ENCODE measurements around the gene MSLN. TPM values are rescaled to one million over a fixed set of nuclear protein-coding genes. Genes with fewer than 3 reads are reported as not detected.
"Not testable (repeated sequence)": the region's sequence is repeated elsewhere in the genome, so short reads cannot be mapped to it uniquely, and the experiment has no call there.

Gene MSLN
- total and polyA plus RNA-seq, 9 of the 15 experiments (the other 6 are each of a cell fraction or from before 2014, with no cell fraction given), result not detected

DNA sequence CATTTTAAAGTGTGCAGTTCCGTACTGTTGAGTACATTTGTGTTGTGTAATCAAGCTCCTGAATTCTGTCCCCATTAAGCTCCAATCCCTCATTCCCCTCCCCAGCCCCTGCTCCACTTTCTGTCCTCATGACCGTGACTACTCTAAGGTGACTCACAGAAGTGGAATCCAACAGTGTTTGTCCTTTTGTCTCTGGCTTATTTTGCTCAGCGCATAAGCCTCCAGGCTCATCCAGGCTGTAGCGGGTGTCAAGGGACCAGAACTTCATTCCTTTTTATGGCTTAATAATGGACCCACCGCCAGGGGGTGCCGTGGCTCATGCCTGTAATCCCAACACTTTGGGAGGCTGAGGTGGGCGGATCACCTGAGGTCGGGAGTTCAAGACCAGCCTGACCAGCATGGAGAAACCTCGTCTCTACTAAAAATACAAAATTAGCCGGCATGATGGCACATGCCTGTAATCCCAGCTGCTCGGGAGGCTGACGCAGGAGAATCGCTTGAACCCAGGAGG, 47.7 kb upstream of the MSLN start:
- H3K27ac ChIP-seq (ENCODE audit: extremely low read depth, low read depth, low read length); H3K36me3 ChIP-seq (ENCODE audit: control insufficient read depth, insufficient read depth, low read length); BruUV-seq (replicated peaks); H3K27me3 ChIP-seq (ENCODE audit: control insufficient read depth in 2 of 2, insufficient read depth in 2 of 2, low read length in 2 of 2); H3K4me3 ChIP-seq; H2AFZ ChIP-seq (ENCODE audit: low read depth, low read length); H3K9me1 ChIP-seq (ENCODE audit: control insufficient read depth, insufficient read depth, low read length); H3K9ac ChIP-seq (ENCODE audit: insufficient read depth in 1 of 2, low read depth in 2 of 2, low read length in 2 of 2); H3K9me3 ChIP-seq (replicated peaks; ENCODE audit: control insufficient read depth, insufficient read depth, low read depth, low read length); H3K4me2 ChIP-seq (ENCODE audit: insufficient read depth, low read length): not testable (repeated sequence)
- WGBS (ENCODE audit: insufficient coverage, low coverage, missing lambda C conversion rate), result 27% methylated on average over 13 of the region's 13 CpGs
- ATAC-seq (peak; percentile 29), DNase-seq (ENCODE audit: extremely low read depth in 1 of 4, low spot score in 3 of 4) (peak in 2 of 4 experiments; percentile 46 to 85), FAIRE-seq (peak; percentile 96)
- peaks cover 7 to 69% of the 10 kb centered on the region in 2 experiments; a peak in 3 of 5 replicates for H3K4me1 ChIP-seq (replicated peaks in 1 of 2; ENCODE audit: control insufficient read depth in 2 of 2, insufficient read depth in 2 of 2, low read length in 2 of 2)
- peaks cover 12% of the 10 kb centered on the region for H3K79me2 ChIP-seq (ENCODE audit: control insufficient read depth, insufficient read depth, low read length)
- in situ Hi-C loops (cut with MboI) (loop anchor here (5.0 to 10.0 kb wide), 2 partner anchors 75 to 342 kb away; partner anchors contain the start of genes CHTF18 and RPUSD1), intact Hi-C loops (cut with micrococcal nuclease) (loop anchor here (5.0 kb wide), 1 partner anchor 95 kb away; no protein-coding TSS in a partner anchor)
- ChIA-PET POLR2A (interaction anchor here (0.7 to 1.2 kb wide), 3 partner anchors 8 to 94 kb away, joined by 3 read pairs; partner anchors contain the start of gene ANTKMT), CTCF (ENCODE audit: low intra/inter-chr PET ratio) (interaction anchor here (0.6 to 4.5 kb wide), 4 partner anchors 30 to 390 kb away, joined by 4 to 73 read pairs (median 10); no protein-coding TSS in a partner anchor)
- peaks cover 20% of the 10 kb centered on the region; the same call in 1 of the 2 replicates for H4K20me1 ChIP-seq (replicated peaks; ENCODE audit: control insufficient read depth, insufficient read depth, low read length)
- TF ChIP-seq, protein P1, sequence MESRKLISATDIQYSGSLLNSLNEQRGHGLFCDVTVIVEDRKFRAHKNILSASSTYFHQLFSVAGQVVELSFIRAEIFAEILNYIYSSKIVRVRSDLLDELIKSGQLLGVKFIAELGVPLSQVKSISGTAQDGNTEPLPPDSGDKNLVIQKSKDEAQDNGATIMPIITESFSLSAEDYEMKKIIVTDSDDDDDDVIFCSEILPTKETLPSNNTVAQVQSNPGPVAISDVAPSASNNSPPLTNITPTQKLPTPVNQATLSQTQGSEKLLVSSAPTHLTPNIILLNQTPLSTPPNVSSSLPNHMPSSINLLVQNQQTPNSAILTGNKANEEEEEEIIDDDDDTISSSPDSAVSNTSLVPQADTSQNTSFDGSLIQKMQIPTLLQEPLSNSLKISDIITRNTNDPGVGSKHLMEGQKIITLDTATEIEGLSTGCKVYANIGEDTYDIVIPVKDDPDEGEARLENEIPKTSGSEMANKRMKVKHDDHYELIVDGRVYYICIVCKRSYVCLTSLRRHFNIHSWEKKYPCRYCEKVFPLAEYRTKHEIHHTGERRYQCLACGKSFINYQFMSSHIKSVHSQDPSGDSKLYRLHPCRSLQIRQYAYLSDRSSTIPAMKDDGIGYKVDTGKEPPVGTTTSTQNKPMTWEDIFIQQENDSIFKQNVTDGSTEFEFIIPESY (CRISPR knock-in tag; IDR thresholded peaks at IDR 0.05), result peak; percentile 94
- TF ChIP-seq FOSL1 (tag; conservative IDR thresholded peaks at IDR 0.05) (peak; percentile 66), LCOR (CRISPR knock-in tag; IDR thresholded peaks at IDR 0.05) (peak; percentile 38; the same call in 1 of the 2 replicates), STAG1 (CRISPR knock-in tag; IDR thresholded peaks at IDR 0.05; ENCODE audit: borderline replicate concordance) (peak; percentile 56; the same call in 1 of the 2 replicates), KLF13 (tag; IDR thresholded peaks at IDR 0.05; ENCODE audit: borderline replicate concordance, low read depth) (peak; percentile 82; the same call in 1 of the 2 replicates), CEBPB (tag; IDR thresholded peaks at IDR 0.05) (peak; percentile 71), CREM (IDR thresholded peaks at IDR 0.05; ENCODE audit: low read depth) (0 out of 2 replicates have a peak, but pooled peaks have one; percentile 15), EGR1 (conservative IDR thresholded peaks at IDR 0.05) (peak; percentile 94), BCOR (IDR thresholded peaks at IDR 0.05) (peak; percentile 44; the same call in 1 of the 2 replicates), PHF21A (IDR thresholded peaks at IDR 0.05; ENCODE audit: borderline replicate concordance, low read depth) (0 out of 2 replicates have a peak, but pooled peaks have one; percentile 28)
- TF ChIP-seq, protein P2, sequence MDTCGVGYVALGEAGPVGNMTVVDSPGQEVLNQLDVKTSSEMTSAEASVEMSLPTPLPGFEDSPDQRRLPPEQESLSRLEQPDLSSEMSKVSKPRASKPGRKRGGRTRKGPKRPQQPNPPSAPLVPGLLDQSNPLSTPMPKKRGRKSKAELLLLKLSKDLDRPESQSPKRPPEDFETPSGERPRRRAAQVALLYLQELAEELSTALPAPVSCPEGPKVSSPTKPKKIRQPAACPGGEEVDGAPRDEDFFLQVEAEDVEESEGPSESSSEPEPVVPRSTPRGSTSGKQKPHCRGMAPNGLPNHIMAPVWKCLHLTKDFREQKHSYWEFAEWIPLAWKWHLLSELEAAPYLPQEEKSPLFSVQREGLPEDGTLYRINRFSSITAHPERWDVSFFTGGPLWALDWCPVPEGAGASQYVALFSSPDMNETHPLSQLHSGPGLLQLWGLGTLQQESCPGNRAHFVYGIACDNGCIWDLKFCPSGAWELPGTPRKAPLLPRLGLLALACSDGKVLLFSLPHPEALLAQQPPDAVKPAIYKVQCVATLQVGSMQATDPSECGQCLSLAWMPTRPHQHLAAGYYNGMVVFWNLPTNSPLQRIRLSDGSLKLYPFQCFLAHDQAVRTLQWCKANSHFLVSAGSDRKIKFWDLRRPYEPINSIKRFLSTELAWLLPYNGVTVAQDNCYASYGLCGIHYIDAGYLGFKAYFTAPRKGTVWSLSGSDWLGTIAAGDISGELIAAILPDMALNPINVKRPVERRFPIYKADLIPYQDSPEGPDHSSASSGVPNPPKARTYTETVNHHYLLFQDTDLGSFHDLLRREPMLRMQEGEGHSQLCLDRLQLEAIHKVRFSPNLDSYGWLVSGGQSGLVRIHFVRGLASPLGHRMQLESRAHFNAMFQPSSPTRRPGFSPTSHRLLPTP (IDR thresholded peaks at IDR 0.05; ENCODE audit: borderline replicate concordance, extremely low read depth, insufficient read length), result peak; percentile 10
- TF ChIP-seq, protein P3, sequence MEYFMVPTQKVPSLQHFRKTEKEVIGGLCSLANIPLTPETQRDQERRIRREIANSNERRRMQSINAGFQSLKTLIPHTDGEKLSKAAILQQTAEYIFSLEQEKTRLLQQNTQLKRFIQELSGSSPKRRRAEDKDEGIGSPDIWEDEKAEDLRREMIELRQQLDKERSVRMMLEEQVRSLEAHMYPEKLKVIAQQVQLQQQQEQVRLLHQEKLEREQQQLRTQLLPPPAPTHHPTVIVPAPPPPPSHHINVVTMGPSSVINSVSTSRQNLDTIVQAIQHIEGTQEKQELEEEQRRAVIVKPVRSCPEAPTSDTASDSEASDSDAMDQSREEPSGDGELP (CRISPR knock-in tag; IDR thresholded peaks at IDR 0.05; ENCODE audit: borderline replicate concordance), result peak; percentile 61; the same call in 1 of the 2 replicates
- TF ChIP-seq, protein P4, sequence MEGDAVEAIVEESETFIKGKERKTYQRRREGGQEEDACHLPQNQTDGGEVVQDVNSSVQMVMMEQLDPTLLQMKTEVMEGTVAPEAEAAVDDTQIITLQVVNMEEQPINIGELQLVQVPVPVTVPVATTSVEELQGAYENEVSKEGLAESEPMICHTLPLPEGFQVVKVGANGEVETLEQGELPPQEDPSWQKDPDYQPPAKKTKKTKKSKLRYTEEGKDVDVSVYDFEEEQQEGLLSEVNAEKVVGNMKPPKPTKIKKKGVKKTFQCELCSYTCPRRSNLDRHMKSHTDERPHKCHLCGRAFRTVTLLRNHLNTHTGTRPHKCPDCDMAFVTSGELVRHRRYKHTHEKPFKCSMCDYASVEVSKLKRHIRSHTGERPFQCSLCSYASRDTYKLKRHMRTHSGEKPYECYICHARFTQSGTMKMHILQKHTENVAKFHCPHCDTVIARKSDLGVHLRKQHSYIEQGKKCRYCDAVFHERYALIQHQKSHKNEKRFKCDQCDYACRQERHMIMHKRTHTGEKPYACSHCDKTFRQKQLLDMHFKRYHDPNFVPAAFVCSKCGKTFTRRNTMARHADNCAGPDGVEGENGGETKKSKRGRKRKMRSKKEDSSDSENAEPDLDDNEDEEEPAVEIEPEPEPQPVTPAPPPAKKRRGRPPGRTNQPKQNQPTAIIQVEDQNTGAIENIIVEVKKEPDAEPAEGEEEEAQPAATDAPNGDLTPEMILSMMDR (IDR thresholded peaks at IDR 0.05 in 2 of 3, conservative IDR thresholded peaks at IDR 0.05 in 1 of 3; ENCODE audit: insufficient read depth in 2 of 3, low read depth in 1 of 3, low read length in 3 of 3), result peak; percentile 59 to 70 (median 66)
